ENCODE measurements around the gene CEMIP2.

DNA sequence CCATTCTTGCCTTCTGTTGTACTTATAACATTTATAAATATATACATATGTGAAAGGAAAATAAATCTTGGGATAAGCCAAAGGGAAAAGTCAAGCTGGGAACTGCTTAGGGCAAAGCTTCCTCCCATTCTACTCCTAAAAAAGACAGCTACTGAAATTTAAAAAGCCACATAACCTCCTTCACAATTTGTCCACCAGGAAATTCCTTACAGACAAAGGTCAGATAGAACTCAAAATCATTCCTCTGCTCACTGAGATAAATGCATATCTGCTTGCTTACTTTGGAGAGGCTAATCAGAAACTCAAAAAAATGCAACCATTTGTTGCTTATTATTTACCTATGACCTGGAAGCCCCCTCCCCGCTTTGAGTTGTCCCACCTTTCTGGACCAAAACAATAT, 112.5 kb downstream of the CEMIP2 start:
- TF ChIP-seq, protein P1, sequence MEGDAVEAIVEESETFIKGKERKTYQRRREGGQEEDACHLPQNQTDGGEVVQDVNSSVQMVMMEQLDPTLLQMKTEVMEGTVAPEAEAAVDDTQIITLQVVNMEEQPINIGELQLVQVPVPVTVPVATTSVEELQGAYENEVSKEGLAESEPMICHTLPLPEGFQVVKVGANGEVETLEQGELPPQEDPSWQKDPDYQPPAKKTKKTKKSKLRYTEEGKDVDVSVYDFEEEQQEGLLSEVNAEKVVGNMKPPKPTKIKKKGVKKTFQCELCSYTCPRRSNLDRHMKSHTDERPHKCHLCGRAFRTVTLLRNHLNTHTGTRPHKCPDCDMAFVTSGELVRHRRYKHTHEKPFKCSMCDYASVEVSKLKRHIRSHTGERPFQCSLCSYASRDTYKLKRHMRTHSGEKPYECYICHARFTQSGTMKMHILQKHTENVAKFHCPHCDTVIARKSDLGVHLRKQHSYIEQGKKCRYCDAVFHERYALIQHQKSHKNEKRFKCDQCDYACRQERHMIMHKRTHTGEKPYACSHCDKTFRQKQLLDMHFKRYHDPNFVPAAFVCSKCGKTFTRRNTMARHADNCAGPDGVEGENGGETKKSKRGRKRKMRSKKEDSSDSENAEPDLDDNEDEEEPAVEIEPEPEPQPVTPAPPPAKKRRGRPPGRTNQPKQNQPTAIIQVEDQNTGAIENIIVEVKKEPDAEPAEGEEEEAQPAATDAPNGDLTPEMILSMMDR (conservative IDR thresholded peaks at IDR 0.05 in 1 of 2, IDR thresholded peaks at IDR 0.05 in 1 of 2; ENCODE audit: extremely low read depth in 1 of 2, insufficient read depth in 1 of 2, low read depth in 1 of 2, low read length in 2 of 2): no peak
- TF ChIP-seq EZH2 (IDR thresholded peaks at IDR 0.05; ENCODE audit: borderline replicate concordance, low read length): no peak

Measured in mammary epithelial cell (primary cell).